Measurements from ENCODE around the gene LMCD1.

LMCD1 gene

GRCh38 chr3:8501371-8502131, at the start of gene LMCD1:
TSS of gene LMCD1 (plus strand) at chr3:8501823. CDS start at chr3:8501939, 116 bp downstream.
- peak in 1 of 2 donors; percentile 41 for DNase-seq

- DNase-seq = no peak
Measured at GRCh38 chr3:8452112-8452511, 49.5 kb upstream of the LMCD1 start.

GRCh38 chr3:8453153-8453552, 48.5 kb upstream of the LMCD1 start:
- DNase-seq = no peak

GRCh38 chr3:8455526-8456411, 45.9 kb upstream of the LMCD1 start:
- DNase-seq = no peak

- no peak for DNase-seq
Measured at GRCh38 chr3:8456412-8456811, 45.2 kb upstream of the LMCD1 start.

- DNase-seq = no peak
Measured at GRCh38 chr3:8457039-8457438, 44.6 kb upstream of the LMCD1 start.

- no peak for DNase-seq
Measured at GRCh38 chr3:8458238-8458661, 43.4 kb upstream of the LMCD1 start.

- DNase-seq = no peak
Measured at GRCh38 chr3:8458711-8459110, 42.9 kb upstream of the LMCD1 start.

- no peak for DNase-seq
Measured at GRCh38 chr3:8460050-8460708, 41.4 kb upstream of the LMCD1 start.

- DNase-seq = no peak
Measured at GRCh38 chr3:8460815-8461456, 40.7 kb upstream of the LMCD1 start.

GRCh38 chr3:8464668-8465067, 37.0 kb upstream of the LMCD1 start:
- no peak for DNase-seq

GRCh38 chr3:8466526-8466925, 35.1 kb upstream of the LMCD1 start:
- no peak for DNase-seq

- no peak for DNase-seq
Measured at GRCh38 chr3:8470801-8471200, 30.8 kb upstream of the LMCD1 start.

GRCh38 chr3:8472549-8472948, 29.1 kb upstream of the LMCD1 start:
- DNase-seq = no peak

GRCh38 chr3:8473029-8473428, 28.6 kb upstream of the LMCD1 start:
- DNase-seq = no peak

GRCh38 chr3:8473990-8474389, 27.6 kb upstream of the LMCD1 start:
- no peak for DNase-seq

- DNase-seq = no peak
Measured at GRCh38 chr3:8474991-8475390, 26.6 kb upstream of the LMCD1 start.

GRCh38 chr3:8480699-8481098, 20.9 kb upstream of the LMCD1 start:
- DNase-seq = no peak

- no peak for DNase-seq
Measured at GRCh38 chr3:8481380-8481779, 20.2 kb upstream of the LMCD1 start.

- DNase-seq = no peak
Measured at GRCh38 chr3:8482263-8482662, 19.4 kb upstream of the LMCD1 start.

GRCh38 chr3:8482960-8483665, 18.5 kb upstream of the LMCD1 start:
- DNase-seq = no peak

- no peak for DNase-seq
Measured at GRCh38 chr3:8484409-8485140, 17.0 kb upstream of the LMCD1 start.
